Endothelial cell of umbilical vein (primary cell): Measurements from ENCODE around the gene TECPR2.

Experiments
- EZH2 ChIP-seq: IDR thresholded peaks from 2 replicates; pipeline ENCODE4 v1.6.1; 2012; ENCODE audit warnings: borderline replicate concordance, low read depth, mild to moderate bottlenecking, moderate library complexity, low read length, inconsistent platforms; ENCODE audit not compliant: severe bottlenecking
- POLR2A ChIP-seq: IDR thresholded peaks from 2 replicates; pipeline ENCODE4 v1.6.1; 2012; ENCODE audit warnings: low read depth, mild to moderate bottlenecking, control low read depth, low read length
- POLR2AphosphoS5 ChIP-seq: IDR thresholded peaks from 2 replicates; pipeline ENCODE4 v1.6.1; 2012; ENCODE audit warnings: low read depth, mild to moderate bottlenecking, control low read depth, low read length, moderate library complexity; ENCODE audit not compliant: insufficient read depth
- TF ChIP-seq, protein P1 (sequence below), 2 donors: IDR thresholded peaks; 1 replicate in 1 of 2; 2 replicates in 1 of 2; pipeline ENCODE4 v1.5.1; 2011; ENCODE audit warnings: low read length in 2 of 2, mild to moderate bottlenecking in 2 of 2, moderate library complexity in 2 of 2, control low read depth in 1 of 2, inconsistent platforms in 1 of 2, low read depth in 1 of 2; ENCODE audit not compliant: insufficient read depth in 1 of 2; ENCODE audit errors: extremely low read depth in 1 of 2

- TF ChIP-seq EZH2 (no peak), POLR2A (no peak), POLR2AphosphoS5 (no peak)
- TF ChIP-seq, protein P1, sequence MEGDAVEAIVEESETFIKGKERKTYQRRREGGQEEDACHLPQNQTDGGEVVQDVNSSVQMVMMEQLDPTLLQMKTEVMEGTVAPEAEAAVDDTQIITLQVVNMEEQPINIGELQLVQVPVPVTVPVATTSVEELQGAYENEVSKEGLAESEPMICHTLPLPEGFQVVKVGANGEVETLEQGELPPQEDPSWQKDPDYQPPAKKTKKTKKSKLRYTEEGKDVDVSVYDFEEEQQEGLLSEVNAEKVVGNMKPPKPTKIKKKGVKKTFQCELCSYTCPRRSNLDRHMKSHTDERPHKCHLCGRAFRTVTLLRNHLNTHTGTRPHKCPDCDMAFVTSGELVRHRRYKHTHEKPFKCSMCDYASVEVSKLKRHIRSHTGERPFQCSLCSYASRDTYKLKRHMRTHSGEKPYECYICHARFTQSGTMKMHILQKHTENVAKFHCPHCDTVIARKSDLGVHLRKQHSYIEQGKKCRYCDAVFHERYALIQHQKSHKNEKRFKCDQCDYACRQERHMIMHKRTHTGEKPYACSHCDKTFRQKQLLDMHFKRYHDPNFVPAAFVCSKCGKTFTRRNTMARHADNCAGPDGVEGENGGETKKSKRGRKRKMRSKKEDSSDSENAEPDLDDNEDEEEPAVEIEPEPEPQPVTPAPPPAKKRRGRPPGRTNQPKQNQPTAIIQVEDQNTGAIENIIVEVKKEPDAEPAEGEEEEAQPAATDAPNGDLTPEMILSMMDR (IDR thresholded peaks at IDR 0.05; ENCODE audit: extremely low read depth in 1 of 2, insufficient read depth in 1 of 2, low read depth in 1 of 2, low read length in 2 of 2) = no peak
Observed at GRCh38 chr14:102315121-102315520, 47.6 kb upstream of the TECPR2 start.
